GM18867 (cell line): ENCODE data around the gene BMPR1A.

Source experiments
- ATAC-seq: cut with Tn5 transposase; IDR thresholded peaks from one replicate; pipeline ENCODE4 v1.9.1; 2021; ENCODE audit warnings: mild to moderate bottlenecking, moderate library complexity; ENCODE audit not compliant: unreplicated experiment

Gene BMPR1A

DNA sequence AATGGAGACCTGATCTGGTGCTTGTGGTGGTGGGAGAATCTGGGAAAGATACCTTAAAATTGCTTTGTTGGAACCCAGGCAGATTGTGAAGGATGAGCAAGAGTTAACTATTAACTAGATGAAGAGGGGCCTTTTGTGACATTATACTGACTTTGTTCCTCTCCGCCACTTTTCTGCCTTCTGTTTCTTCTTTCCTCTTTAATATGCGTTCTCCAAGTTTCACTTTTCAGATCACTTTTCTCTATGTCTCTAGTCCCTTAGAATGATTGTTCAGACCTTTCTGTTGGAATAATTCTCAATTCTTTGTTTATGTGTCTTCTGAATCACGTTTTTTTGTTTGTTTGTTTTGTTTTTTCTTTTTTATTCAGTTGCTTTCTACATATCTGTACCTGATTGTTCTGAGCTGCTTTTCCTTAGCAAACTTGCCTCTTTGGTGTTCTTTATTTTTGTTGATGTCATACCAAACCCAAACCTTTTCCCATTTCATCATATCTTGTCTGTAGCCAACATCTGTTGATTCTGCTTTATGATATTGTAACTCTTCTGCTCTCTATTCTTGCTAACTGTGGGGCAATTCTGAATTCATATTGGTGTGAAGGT is 2.8 kb downstream of the BMPR1A start:
- ATAC-seq = no peak

DNA sequence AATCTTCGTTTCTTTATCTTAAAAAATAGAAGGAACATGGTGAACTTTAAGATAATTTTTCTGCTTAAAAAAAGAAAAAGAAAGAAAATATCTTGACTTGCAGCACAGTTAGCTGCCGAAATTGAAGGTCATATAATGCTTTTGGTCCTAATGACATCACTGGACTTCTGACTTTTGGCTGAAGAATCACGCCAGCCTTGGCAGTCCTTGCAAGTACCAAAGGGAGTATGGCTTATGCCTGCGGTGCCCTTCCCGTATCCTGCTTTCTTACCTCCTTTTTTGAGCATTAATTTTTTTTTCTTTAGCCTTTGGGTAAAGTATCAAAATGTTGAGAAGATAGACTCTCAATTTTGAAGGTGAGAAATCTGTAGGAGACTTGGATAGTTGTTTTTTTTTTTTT is 7.0 kb downstream of the BMPR1A start:
- no peak for ATAC-seq

- no peak for ATAC-seq
Observed at GRCh38 chr10:86765548-86765947, 9.1 kb downstream of the BMPR1A start.

GRCh38 chr10:86768412-86769062 is 12.1 kb downstream of the BMPR1A start:
- ATAC-seq = no peak

DNA sequence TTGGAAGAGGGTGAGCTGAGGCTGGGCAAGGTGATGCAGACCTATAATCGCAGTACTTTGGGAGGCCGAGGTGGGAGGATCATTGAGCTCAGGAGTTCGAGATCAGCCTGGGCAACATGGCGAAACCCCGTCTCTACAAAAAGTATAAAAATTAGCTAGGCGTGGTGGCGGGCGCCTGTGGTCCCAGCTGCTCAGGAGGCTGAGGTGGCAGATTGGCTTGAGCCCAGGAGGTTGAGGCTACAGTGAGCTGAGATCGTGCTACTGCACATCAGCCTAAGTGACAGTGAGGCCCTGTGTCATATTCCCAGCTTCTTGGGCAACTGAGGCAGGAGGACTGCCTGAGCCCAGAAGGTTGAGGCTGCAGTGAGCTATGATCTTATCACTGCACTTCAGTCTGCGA is 13.6 kb downstream of the BMPR1A start:
- ATAC-seq = no peak

DNA sequence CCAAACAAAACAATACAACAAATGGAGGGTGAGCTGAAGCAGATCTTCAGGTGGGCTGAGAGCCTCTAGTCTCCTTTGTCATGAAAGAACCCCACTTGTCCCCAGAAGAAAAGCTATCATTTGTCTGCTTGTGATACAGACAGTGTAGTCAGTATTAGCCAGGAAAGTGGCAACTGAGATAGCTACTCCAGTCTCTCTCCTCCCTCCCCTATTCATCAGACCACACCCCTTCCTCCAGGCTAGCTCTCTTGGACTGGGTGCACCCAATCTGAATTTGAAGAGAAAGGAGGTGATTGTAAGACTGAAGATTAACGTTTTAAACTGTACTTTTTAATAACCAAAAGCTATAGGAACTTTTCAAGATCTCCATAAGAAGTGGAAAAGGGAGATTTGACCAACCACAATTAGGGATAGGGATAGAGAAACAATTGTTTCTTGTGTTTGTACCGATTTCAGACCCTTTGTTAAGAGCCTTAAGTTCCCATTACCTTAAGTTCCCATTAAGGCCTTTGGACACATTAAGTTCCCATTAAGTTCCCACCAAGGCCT is 14.1 kb downstream of the BMPR1A start:
- ATAC-seq = no peak

GRCh38 chr10:86773498-86773897 is 17.1 kb downstream of the BMPR1A start:
- ATAC-seq = no peak

DNA sequence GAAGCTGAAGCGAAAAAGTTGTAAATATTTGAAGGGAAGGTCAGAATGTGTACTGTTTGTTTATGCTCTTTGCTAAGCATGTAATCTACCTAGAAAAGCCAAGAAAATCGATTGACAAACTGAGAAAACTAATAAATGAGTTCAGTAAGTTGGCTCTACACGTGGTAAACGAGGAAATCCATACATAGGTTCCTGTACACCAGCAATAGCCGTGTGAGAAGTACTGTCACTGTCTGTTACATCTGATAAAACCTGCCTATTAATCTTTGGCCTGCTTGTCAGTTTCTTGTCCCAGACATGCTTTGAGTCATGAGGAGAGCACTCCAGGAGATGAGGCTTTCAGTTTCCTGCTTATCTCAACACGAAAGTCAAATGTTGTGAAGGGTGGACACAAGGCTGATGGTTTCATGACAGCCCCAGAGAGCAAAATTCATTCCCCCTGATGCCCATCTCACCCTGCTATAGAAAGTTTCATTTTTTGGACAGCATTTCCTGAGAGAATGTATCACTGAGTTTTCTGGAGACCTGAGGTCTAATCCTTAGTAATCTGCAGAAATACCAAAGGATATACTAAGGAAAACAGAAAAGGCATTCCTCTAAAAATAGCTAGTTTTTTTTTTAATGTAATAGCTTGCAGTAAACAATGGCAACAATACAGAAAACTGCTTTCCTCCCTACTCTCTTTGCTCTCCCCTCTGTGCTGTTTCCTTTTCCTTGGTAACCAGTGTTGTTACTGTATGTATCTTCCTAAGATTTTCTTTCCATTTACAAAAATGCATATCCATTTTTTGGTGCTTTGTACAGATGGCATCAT is 18.8 kb downstream of the BMPR1A start:
- ATAC-seq = peak; percentile 66

DNA sequence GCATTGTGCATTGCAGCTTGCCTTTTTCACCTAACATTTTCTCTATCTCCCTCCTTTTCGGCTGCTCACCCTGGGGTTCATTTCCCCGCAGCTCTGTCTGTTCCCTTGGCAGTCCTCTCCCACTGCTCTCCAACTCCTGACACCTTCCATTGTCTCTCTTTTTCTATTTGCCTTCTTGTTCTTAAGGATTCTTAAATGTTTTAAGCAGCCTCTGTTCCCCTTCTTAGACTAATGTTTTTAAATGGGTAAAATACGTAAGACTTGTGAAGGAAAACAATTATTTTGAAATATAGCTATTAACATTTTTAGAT is 19.4 kb downstream of the BMPR1A start:
- ATAC-seq = no peak

DNA sequence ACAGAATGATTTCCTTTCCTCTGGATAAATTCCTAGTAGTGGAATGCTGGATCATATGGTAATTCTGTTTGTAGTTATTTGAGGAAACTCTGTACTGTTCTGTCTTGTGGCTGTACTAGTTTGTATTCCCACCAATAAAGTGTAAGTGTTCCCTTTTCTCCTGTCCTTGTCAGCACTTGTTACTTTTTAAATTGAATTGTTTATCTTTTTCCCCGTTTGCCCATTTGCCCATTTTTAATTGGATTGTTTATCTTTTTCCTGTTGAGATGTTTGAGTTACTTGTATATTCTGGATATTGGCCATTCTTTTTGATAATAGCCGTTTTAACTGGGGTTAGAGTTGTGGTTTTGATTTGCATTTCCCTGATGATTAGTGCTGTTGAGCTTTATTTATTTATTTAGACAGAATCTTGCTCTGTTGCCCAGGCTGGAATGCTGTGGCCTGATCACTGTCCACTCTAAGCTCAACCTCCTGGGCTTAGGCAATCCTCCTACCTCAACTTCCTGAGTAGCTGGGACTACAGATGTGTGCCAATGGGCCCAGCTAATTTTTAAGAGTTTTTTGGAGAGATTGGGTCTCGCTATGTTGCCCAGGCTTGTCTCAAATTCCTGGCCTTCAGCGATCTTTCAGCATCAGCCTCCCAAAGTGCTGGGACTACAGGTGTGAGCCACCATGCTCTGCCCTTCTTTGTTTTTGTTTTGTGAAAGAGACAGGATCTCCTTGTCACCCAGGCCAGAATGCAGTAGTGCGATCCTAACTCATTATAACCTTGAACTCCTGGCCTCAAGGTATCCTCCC is 23.0 kb downstream of the BMPR1A start:
- ATAC-seq = no peak

- ATAC-seq = peak; percentile 89
Observed at GRCh38 chr10:86782701-86783418, 26.4 kb downstream of the BMPR1A start.

GRCh38 chr10:86785037-86785436 is 28.6 kb downstream of the BMPR1A start:
- no peak for ATAC-seq

- no peak for ATAC-seq
Observed at GRCh38 chr10:86785968-86786367, 29.5 kb downstream of the BMPR1A start.

GRCh38 chr10:86786368-86786767 is 29.9 kb downstream of the BMPR1A start:
- ATAC-seq = no peak

GRCh38 chr10:86790394-86790793 is 34.0 kb downstream of the BMPR1A start:
- no peak for ATAC-seq

- ATAC-seq = no peak
Observed at GRCh38 chr10:86792461-86793167, 36.2 kb downstream of the BMPR1A start.

GRCh38 chr10:86793696-86794095 is 37.3 kb downstream of the BMPR1A start:
- no peak for ATAC-seq

- ATAC-seq = no peak
Observed at GRCh38 chr10:86795353-86795752, 38.9 kb downstream of the BMPR1A start.

DNA sequence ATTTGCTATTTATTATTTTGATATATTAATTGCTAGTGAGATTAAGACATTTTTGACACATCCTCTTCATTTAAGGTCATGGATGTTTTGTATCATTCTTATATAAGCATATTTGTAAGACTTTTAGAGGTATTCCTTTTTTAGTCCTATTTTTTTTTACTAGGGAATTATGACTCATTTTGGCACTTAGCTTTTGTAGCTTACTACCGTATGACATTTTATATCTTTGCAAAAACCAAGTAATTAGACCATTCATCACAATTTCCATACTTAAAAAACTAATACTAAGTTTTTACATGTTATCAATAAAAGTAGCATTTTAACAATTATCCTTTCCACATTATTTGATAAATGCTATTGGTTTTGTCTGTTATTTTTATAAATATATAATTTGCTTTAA is 41.6 kb downstream of the BMPR1A start:
- no peak for ATAC-seq

GRCh38 chr10:86798611-86799010 is 42.2 kb downstream of the BMPR1A start:
- peak; percentile 76 for ATAC-seq
